Measurements from ENCODE around the gene SCGB2B2.
"Not testable (repeated sequence)": the region's sequence is repeated elsewhere in the genome, so short reads cannot be mapped to it uniquely, and the experiment has no call there.

The SCGB2B2 gene

DNA sequence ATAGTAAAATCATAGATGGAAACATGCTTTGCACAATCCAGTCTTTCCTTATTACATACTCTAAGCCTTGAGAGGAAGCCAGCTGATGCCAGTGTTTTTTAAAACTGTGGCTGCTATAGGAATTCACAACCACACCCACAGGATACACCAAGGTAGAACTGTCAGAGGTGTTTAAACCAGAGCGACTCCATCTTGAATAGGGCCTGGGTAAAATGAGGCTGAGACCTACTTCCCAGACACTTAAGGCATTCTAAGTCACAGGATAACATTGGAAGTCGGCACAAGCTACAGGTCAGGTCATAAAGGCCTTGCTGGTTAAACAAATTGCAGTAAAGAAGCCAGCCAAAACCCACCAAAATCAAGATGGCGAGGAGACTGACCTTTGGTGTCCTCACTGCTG is 1.7 kb downstream of the SCGB2B2 start:
- POLR2A ChIA-PET = no interaction called here

DNA sequence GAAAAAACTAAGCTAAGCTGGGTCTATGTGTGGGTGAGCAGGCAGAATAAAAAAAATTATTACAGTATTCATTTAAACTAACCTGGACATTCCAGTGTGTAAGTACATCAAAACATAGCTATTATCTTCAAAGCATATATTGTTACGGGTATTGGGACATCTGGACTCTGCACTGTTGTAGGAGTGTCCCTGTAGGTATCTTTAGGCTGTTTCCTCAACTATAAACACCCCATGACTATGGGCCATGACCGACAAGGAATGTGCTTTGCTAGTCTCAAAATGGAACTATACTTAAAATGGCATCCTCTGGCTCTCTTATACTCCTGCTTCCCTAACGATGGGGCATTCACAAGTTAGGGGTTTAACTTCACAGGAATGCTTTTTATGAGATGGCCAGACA is 3.4 kb downstream of the SCGB2B2 start:
- no peak for DNase-seq (ENCODE audit: extremely low spot score)
- POLR2A ChIA-PET = no interaction called here
- CTCF ChIA-PET = no interaction called here

More for the DNA sequence above, 1.7 kb downstream of the SCGB2B2 start:
- CTCF ChIA-PET = no interaction called here
- TF ChIP-seq HDGF (IDR thresholded peaks at IDR 0.05; ENCODE audit: borderline replicate concordance) (no peak), L3MBTL2 (conservative IDR thresholded peaks at IDR 0.05) (no peak), SP1 (IDR thresholded peaks at IDR 0.05) (no peak)
- DNase-seq (ENCODE audit: extremely low spot score) = no peak

GRCh38 chr19:34671972-34672371 is 5.0 kb downstream of the SCGB2B2 start:
- POLR2A ChIA-PET = no interaction called here
- CTCF ChIA-PET = no interaction called here
- DNase-seq (ENCODE audit: extremely low spot score) = no peak
- TF ChIP-seq SUZ12 (IDR thresholded peaks at IDR 0.05) (no peak), FOXA1 (IDR thresholded peaks at IDR 0.05) (no peak), ELF4 (IDR thresholded peaks at IDR 0.05) (no peak), CTBP1 (IDR thresholded peaks at IDR 0.05; ENCODE audit: borderline replicate concordance) (no peak), TARDBP (IDR thresholded peaks at IDR 0.05) (no peak), HDGF (IDR thresholded peaks at IDR 0.05; ENCODE audit: borderline replicate concordance) (no peak), FOXK2 (IDR thresholded peaks at IDR 0.05) (no peak), LEF1 (IDR thresholded peaks at IDR 0.05; ENCODE audit: borderline replicate concordance) (no peak), BHLHE40 (IDR thresholded peaks at IDR 0.05; ENCODE audit: borderline replicate concordance) (no peak), SP1 (IDR thresholded peaks at IDR 0.05) (no peak), NFRKB (IDR thresholded peaks at IDR 0.05) (no peak), ARNT (IDR thresholded peaks at IDR 0.05) (no peak)

More for the DNA sequence above, 3.4 kb downstream of the SCGB2B2 start:
- no peak for TF ChIP-seq ARNT (IDR thresholded peaks at IDR 0.05)
- TF ChIP-seq ZNF384 (IDR thresholded peaks at IDR 0.05) = no peak
- TF ChIP-seq FOXK2 (IDR thresholded peaks at IDR 0.05) = no peak
- TF ChIP-seq CTBP1 (IDR thresholded peaks at IDR 0.05; ENCODE audit: borderline replicate concordance) = no peak
- no peak for TF ChIP-seq HDGF (IDR thresholded peaks at IDR 0.05; ENCODE audit: borderline replicate concordance)
- no peak for TF ChIP-seq SP1 (IDR thresholded peaks at IDR 0.05)
- TF ChIP-seq TARDBP (IDR thresholded peaks at IDR 0.05) = no peak
- no peak for TF ChIP-seq FOXM1 (IDR thresholded peaks at IDR 0.05; ENCODE audit: borderline replicate concordance)
- TF ChIP-seq LEF1 (IDR thresholded peaks at IDR 0.05; ENCODE audit: borderline replicate concordance) = no peak
- TF ChIP-seq FOXA1 (IDR thresholded peaks at IDR 0.05) = no peak
- no peak for TF ChIP-seq ELF4 (IDR thresholded peaks at IDR 0.05)
- TF ChIP-seq SUZ12 (IDR thresholded peaks at IDR 0.05) = no peak
- no peak for TF ChIP-seq BHLHE40 (IDR thresholded peaks at IDR 0.05; ENCODE audit: borderline replicate concordance)
- TF ChIP-seq NFRKB (IDR thresholded peaks at IDR 0.05) = no peak
- TF ChIP-seq L3MBTL2 (conservative IDR thresholded peaks at IDR 0.05) = no peak

DNA sequence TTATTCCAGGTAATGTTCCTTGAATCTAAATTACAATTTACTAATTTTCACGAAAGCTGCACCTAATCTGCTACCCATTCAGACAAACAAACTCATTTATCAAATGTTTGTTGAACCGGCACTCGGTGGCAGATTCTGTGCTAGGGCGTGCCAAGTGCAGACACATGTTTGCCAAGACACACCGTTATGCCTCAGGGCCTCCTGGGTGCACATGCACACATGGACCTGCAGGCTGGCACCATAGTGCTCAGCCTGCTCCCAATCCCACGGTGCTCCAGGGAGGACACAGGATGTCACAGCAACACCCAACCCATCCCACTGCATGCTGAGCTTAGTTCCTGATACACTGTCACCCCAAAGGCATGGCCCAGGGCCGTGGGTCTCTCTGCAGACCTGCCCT is 7.7 kb downstream of the SCGB2B2 start:
- TF ChIP-seq ELF4 (IDR thresholded peaks at IDR 0.05) (no peak), HDGF (IDR thresholded peaks at IDR 0.05; ENCODE audit: borderline replicate concordance) (no peak), L3MBTL2 (conservative IDR thresholded peaks at IDR 0.05) (no peak), LEF1 (IDR thresholded peaks at IDR 0.05; ENCODE audit: borderline replicate concordance) (no peak), FOXK2 (IDR thresholded peaks at IDR 0.05) (no peak), NFRKB (IDR thresholded peaks at IDR 0.05) (no peak), ARNT (IDR thresholded peaks at IDR 0.05) (no peak)
- TF ChIP-seq, protein P1, sequence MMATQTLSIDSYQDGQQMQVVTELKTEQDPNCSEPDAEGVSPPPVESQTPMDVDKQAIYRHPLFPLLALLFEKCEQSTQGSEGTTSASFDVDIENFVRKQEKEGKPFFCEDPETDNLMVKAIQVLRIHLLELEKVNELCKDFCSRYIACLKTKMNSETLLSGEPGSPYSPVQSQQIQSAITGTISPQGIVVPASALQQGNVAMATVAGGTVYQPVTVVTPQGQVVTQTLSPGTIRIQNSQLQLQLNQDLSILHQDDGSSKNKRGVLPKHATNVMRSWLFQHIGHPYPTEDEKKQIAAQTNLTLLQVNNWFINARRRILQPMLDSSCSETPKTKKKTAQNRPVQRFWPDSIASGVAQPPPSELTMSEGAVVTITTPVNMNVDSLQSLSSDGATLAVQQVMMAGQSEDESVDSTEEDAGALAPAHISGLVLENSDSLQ (IDR thresholded peaks at IDR 0.05) = no peak

DNA sequence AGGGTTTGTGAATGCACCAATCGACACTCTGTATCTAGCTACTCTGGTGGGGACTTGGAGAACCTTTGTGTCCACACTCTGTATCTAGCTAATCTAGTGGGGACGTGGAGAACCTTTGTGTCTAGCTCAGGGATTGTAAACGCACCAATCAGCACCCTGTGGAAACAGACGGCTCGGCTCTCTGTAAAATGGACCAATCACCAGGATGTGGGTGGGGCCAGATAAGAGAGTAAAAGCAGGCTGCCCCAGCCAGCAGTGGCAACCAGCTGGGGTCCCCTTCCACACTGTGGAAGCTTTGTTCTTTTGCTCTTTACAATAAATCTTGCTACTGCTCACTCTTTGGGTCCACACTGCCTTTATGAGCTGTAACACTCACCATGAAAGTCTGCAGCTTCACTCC is 8.3 kb downstream of the SCGB2B2 start:
- DNase-seq (ENCODE audit: extremely low spot score); CTCF ChIA-PET: not testable (repeated sequence)
- POLR2A ChIA-PET = interaction anchor here (1.0 kb wide), 1 partner anchor 9 kb away, joined by 3 read pairs; the partner anchor contains the start of genes SCGB2B2 and ZNF302

More for the DNA sequence above, 7.7 kb downstream of the SCGB2B2 start:
- POLR2A ChIA-PET = no interaction called here
- DNase-seq (ENCODE audit: extremely low spot score) = no peak
- CTCF ChIA-PET = no interaction called here

DNA sequence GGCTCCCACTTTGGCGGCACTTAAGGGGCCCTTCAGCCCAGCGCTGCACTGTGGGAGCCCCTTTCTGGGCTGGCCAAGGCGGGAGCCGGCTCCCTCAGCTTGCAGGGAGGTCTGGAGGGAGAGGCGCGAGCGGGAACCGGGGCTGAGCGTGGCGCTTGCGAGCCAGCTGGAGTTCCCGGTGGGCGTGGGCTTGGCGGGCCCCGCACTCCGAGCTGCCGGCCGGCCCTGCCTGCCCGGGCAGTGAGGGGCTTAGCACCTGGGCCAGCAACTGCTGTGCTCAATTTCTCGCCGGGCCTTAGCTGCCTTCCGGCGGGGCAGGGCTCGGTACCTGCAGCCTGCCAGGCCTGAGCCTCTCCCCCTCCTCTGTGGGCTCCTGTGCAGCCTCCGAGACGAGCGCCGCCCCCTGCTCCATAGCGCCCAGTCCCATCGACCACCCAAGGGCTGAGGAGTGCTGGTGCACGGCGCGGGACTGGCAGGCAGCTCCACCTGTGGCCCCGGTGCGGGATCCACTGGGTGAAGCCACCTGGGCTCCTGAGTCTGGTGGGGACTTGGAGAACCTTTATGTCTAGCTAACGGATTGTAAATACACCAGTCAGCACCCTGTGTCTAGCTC is 8.8 kb downstream of the SCGB2B2 start:
- CTCF ChIA-PET; DNase-seq (ENCODE audit: extremely low spot score): not testable (repeated sequence)

DNA sequence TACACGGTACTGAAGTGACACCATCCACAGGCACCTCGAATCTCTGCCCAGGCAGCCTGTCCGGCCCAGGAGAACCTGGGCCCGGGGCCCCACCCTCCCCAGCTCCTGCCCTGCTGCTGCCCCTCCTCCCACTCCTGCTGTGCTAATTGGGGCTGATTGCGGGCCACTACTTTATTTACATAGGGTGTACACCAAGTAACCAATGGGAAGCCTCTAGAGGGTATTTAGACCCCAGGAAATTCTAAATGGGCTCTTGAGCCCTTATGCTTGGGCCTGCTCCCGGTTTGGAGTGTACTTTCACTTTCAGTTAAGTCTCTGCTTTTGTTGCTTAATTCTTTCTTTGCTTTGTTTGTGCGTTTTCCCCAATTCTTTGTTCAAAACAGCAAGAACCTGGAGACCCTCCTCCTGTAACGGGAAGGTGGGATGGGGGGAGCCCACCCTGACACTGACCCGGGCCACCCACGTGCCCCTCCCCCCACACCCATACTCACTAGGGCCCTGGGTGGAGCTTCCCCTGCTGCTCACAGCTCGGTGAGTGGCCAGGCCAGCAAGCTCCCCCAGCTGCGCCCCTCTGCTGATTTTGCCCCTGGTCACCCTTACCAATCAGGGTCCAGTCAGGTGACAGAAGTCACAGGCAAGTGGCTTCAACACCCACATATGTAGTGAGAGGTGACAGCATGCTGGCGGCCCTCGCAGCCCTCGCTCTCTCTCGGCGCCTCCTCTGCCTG is 9.4 kb downstream of the SCGB2B2 start:
- TF ChIP-seq ELF4 (IDR thresholded peaks at IDR 0.05) (no peak), FOXM1 (IDR thresholded peaks at IDR 0.05; ENCODE audit: borderline replicate concordance) (no peak), ZNF384 (IDR thresholded peaks at IDR 0.05) (no peak), TARDBP (IDR thresholded peaks at IDR 0.05) (no peak), BHLHE40 (IDR thresholded peaks at IDR 0.05; ENCODE audit: borderline replicate concordance) (no peak), NFRKB (IDR thresholded peaks at IDR 0.05) (no peak), SP1 (IDR thresholded peaks at IDR 0.05) (no peak), SUZ12 (IDR thresholded peaks at IDR 0.05) (no peak), FOXA1 (IDR thresholded peaks at IDR 0.05) (no peak), FOXK2 (IDR thresholded peaks at IDR 0.05) (no peak), L3MBTL2 (conservative IDR thresholded peaks at IDR 0.05) (no peak), CTBP1 (IDR thresholded peaks at IDR 0.05; ENCODE audit: borderline replicate concordance) (no peak), LEF1 (IDR thresholded peaks at IDR 0.05; ENCODE audit: borderline replicate concordance) (no peak)
- TF ChIP-seq, protein P1 (IDR thresholded peaks at IDR 0.05) = no peak
- DNase-seq (ENCODE audit: extremely low spot score) = no peak
- ChIA-PET POLR2A (interaction anchor here (1.0 kb wide), 1 partner anchor 10 kb away, joined by 3 read pairs; the partner anchor contains the start of genes SCGB2B2 and ZNF302), CTCF (no interaction called here)

More for the DNA sequence above, 8.8 kb downstream of the SCGB2B2 start:
- POLR2A ChIA-PET = interaction anchor here (1.0 kb wide), 1 partner anchor 9 kb away, joined by 3 read pairs; the partner anchor contains the start of genes SCGB2B2 and ZNF302

Measured in HEK293T (cell line).